Upper lobe of left lung (tissue), 4 donors: ENCODE measurements around the gene NFIL3.
"Not testable (repeated sequence)": the region's sequence is repeated elsewhere in the genome, so short reads cannot be mapped to it uniquely, and the experiment has no call there.

ENCODE experiments used
- EP300 ChIP-seq, 4 donors: sonication (generic); formaldehyde crosslinking; IDR thresholded peaks; one replicate each; pipeline ENCODE4 v1.5.1; 2017; ENCODE audit warnings: antibody characterized with exemption in 4 of 4, control low read depth in 2 of 4
- POLR2A ChIP-seq, 4 donors: fragments of 450-650 bp; IDR thresholded peaks; one replicate each; pipeline ENCODE4 v1.5.1; 2016 to 2017; ENCODE audit warnings: antibody characterized with exemption in 4 of 4, mild to moderate bottlenecking in 2 of 4
- POLR2AphosphoS5 ChIP-seq, 2 donors: sonication (generic); formaldehyde crosslinking; IDR thresholded peaks; one replicate each; pipeline ENCODE4 v1.5.1; 2017; ENCODE audit warnings: antibody characterized with exemption in 2 of 2
- TF ChIP-seq, protein P1 (sequence below), 6 experiments: fragments of 450-650 bp in 4 of 6; fragments of 200-600 bp in 2 of 6; sonication (generic) in 2 of 6; IDR thresholded peaks; one replicate each; pipeline ENCODE4 v1.5.1; 2016 to 2019; ENCODE audit warnings: antibody characterized with exemption in 6 of 6

DNA sequence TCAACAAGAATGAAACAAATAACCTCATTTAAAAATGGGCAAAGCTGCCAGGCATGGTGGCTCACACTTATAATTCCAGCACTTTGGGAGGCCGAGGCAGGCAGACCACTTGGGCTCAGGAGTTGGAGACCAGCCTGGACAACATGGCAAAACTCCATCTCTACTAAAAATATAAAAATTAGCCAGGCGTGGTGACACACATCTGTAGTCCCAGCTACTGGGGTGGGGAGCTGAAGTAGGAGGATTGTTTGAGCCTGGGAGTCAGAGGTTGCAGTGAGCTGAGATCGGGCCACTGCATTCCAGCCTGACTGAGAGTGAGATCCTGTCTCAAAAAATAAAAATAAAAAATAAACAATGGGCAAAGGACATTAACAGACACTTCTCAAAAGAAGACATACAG is 53.6 kb downstream of the NFIL3 start:
- TF ChIP-seq, protein P1, sequence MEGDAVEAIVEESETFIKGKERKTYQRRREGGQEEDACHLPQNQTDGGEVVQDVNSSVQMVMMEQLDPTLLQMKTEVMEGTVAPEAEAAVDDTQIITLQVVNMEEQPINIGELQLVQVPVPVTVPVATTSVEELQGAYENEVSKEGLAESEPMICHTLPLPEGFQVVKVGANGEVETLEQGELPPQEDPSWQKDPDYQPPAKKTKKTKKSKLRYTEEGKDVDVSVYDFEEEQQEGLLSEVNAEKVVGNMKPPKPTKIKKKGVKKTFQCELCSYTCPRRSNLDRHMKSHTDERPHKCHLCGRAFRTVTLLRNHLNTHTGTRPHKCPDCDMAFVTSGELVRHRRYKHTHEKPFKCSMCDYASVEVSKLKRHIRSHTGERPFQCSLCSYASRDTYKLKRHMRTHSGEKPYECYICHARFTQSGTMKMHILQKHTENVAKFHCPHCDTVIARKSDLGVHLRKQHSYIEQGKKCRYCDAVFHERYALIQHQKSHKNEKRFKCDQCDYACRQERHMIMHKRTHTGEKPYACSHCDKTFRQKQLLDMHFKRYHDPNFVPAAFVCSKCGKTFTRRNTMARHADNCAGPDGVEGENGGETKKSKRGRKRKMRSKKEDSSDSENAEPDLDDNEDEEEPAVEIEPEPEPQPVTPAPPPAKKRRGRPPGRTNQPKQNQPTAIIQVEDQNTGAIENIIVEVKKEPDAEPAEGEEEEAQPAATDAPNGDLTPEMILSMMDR (IDR thresholded peaks at IDR 0.05) = not testable (repeated sequence)
- TF ChIP-seq POLR2A, POLR2AphosphoS5, EP300 (IDR thresholded peaks at IDR 0.05): not testable (repeated sequence)
